Measurements from ENCODE around the gene FBRS. TPM values are rescaled to one million over a fixed set of nuclear protein-coding genes. Genes with fewer than 3 reads are reported as not detected.

FBRS gene
- total RNA-seq, 1 donor from 2014 or later: 60.9 TPM

DNA sequence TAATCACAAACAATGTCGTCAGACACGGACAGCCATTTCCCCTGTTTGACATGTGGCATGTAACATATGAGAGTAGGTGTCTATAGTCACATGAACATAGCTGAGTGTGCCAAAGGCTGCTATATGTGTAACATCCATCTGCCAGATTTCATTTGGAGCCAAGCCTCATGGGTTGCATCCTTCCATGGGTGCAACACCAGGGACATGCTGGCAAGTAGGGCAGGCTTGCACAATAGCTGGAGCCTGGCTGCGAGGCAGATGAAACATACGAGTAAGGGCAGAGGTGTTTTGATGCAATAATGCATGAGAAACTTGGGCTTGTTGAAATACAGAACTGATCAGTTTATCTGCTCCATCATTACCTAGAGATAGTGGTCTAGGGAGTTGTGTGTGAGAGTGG lies 39.0 kb upstream of the FBRS start:
- Mint-ChIP-seq H3K4me3 (ENCODE audit: unreplicated experiment) (no peak overlapping the region), H3K27me3 (ENCODE audit: unreplicated experiment) (no peaks in the 10 kb centered on the region), H3K4me1 (ENCODE audit: unreplicated experiment) (peaks cover 5% of the 10 kb centered on the region), H3K9me3 (ENCODE audit: unreplicated experiment) (no peaks in the 10 kb centered on the region), H3K27ac (ENCODE audit: unreplicated experiment) (no peak overlapping the region), H3K36me3 (ENCODE audit: low read depth, unreplicated experiment) (no peaks in the 10 kb centered on the region)
- DNase-seq (ENCODE audit: low spot score): no peak
- no peak for TF ChIP-seq CTCF (IDR thresholded peaks at IDR 0.05; ENCODE audit: unreplicated experiment)

GRCh38 chr16:30619638-30620037 lies 38.6 kb upstream of the FBRS start:
- Mint-ChIP-seq H3K4me1 (ENCODE audit: unreplicated experiment) (peaks cover 5% of the 10 kb centered on the region), H3K4me3 (ENCODE audit: unreplicated experiment) (no peak overlapping the region), H3K27me3 (ENCODE audit: unreplicated experiment) (no peaks in the 10 kb centered on the region), H3K36me3 (ENCODE audit: low read depth, unreplicated experiment) (no peaks in the 10 kb centered on the region), H3K9me3 (ENCODE audit: unreplicated experiment) (no peaks in the 10 kb centered on the region), H3K27ac (ENCODE audit: unreplicated experiment) (no peak overlapping the region)
- DNase-seq (ENCODE audit: low spot score): no peak
- TF ChIP-seq CTCF (IDR thresholded peaks at IDR 0.05; ENCODE audit: unreplicated experiment): no peak

GRCh38 chr16:30620169-30620568 lies 38.1 kb upstream of the FBRS start:
- Mint-ChIP-seq H3K36me3 (ENCODE audit: low read depth, unreplicated experiment) (no peaks in the 10 kb centered on the region), H3K4me3 (ENCODE audit: unreplicated experiment) (no peak overlapping the region), H3K9me3 (ENCODE audit: unreplicated experiment) (no peaks in the 10 kb centered on the region), H3K27ac (ENCODE audit: unreplicated experiment) (no peak overlapping the region), H3K27me3 (ENCODE audit: unreplicated experiment) (no peaks in the 10 kb centered on the region), H3K4me1 (ENCODE audit: unreplicated experiment) (peaks cover 5% of the 10 kb centered on the region)
- no peak for DNase-seq (ENCODE audit: low spot score)
- no peak for TF ChIP-seq CTCF (IDR thresholded peaks at IDR 0.05; ENCODE audit: unreplicated experiment)

- Mint-ChIP-seq H3K36me3 (ENCODE audit: low read depth, unreplicated experiment) (no peaks in the 10 kb centered on the region), H3K4me1 (ENCODE audit: unreplicated experiment) (peaks cover 5% of the 10 kb centered on the region), H3K27ac (ENCODE audit: unreplicated experiment) (no peak overlapping the region), H3K27me3 (ENCODE audit: unreplicated experiment) (no peaks in the 10 kb centered on the region), H3K4me3 (ENCODE audit: unreplicated experiment) (no peak overlapping the region), H3K9me3 (ENCODE audit: unreplicated experiment) (no peaks in the 10 kb centered on the region)
- no peak for DNase-seq (ENCODE audit: low spot score)
- TF ChIP-seq CTCF (IDR thresholded peaks at IDR 0.05; ENCODE audit: unreplicated experiment): no peak
Measured at GRCh38 chr16:30621765-30622164, 36.5 kb upstream of the FBRS start.

- H3K27ac Mint-ChIP-seq (ENCODE audit: unreplicated experiment): no peak overlapping the region
- H3K9me3 Mint-ChIP-seq (ENCODE audit: unreplicated experiment): no peaks in the 10 kb centered on the region
- no peaks in the 10 kb centered on the region for H3K36me3 Mint-ChIP-seq (ENCODE audit: low read depth, unreplicated experiment)
- TF ChIP-seq CTCF (IDR thresholded peaks at IDR 0.05; ENCODE audit: unreplicated experiment): no peak
- H3K4me1 Mint-ChIP-seq (ENCODE audit: unreplicated experiment): peaks cover 4% of the 10 kb centered on the region
- H3K27me3 Mint-ChIP-seq (ENCODE audit: unreplicated experiment): no peaks in the 10 kb centered on the region
- H3K4me3 Mint-ChIP-seq (ENCODE audit: unreplicated experiment): no peak overlapping the region
- DNase-seq (ENCODE audit: low spot score): no peak
Measured at GRCh38 chr16:30622455-30623032, 35.7 kb upstream of the FBRS start.
